ENCODE results near the gene AGAP1. TPM values are rescaled to one million over a fixed set of nuclear protein-coding genes. Genes with fewer than 3 reads are reported as not detected.

The AGAP1 gene
- total and polyA plus RNA-seq, 2 donors (not counting 3 experiments of a cell fraction or from before 2014, with no cell fraction given): 10.2 to 20.9 TPM

GRCh38 chr2:235582729-235583128 lies 88.9 kb downstream of the AGAP1 start:
- Histone ChIP-seq H3K27me3 (ENCODE audit: control insufficient read depth in 2 of 2, insufficient read depth in 2 of 2, low read length in 2 of 2) (no peaks in the 10 kb centered on the region), H3K79me2 (ENCODE audit: control insufficient read depth, insufficient read depth, low read length) (no peaks in the 10 kb centered on the region), H3K9me3 (replicated peaks; ENCODE audit: control insufficient read depth, insufficient read depth, low read length) (no peaks in the 10 kb centered on the region), H3K4me2 (ENCODE audit: insufficient read depth, low read length) (no peak overlapping the region), H4K20me1 (replicated peaks; ENCODE audit: control insufficient read depth, extremely low read depth, insufficient read depth, low read length) (no peaks in the 10 kb centered on the region), H2AFZ (ENCODE audit: low read depth, low read length) (no peak overlapping the region), H3K4me3 (replicated peaks in 1 of 3; ENCODE audit: insufficient read depth in 1 of 3, low read depth in 1 of 3, low read length in 3 of 3) (no peak overlapping the region), H3K27ac (ENCODE audit: insufficient read depth, low read depth, low read length) (no peak overlapping the region), H3K36me3 (ENCODE audit: control insufficient read depth in 2 of 2, extremely low read depth in 1 of 2, insufficient read depth in 2 of 2, low read length in 2 of 2) (no peaks in the 10 kb centered on the region), H3K4me1 (ENCODE audit: control insufficient read depth, extremely low read depth, insufficient read depth, low read length) (no peaks in the 10 kb centered on the region), H3K9me1 (replicated peaks; ENCODE audit: control insufficient read depth, extremely low read depth, insufficient read depth, low read length) (no peaks in the 10 kb centered on the region), H3K9ac (replicated peaks; ENCODE audit: extremely low read depth, insufficient read depth, low read length) (no peak overlapping the region)
- BruUV-seq (replicated peaks): no TSS peak
- intact Hi-C loops (cut with micrococcal nuclease): no loop called here
- ChIA-PET POLR2A (no interaction called here), CTCF (interaction anchor here (1.0 to 1.6 kb wide), 3 partner anchors 11 to 163 kb away, joined by 3 to 5 read pairs (median 5); no protein-coding TSS in a partner anchor)
- dilution Hi-C loops (cut with MboI; ENCODE audit: extremely low pct_ligation_motif_present, low sequenced_read_pairs): no loop called here
- TF ChIP-seq MAX (IDR thresholded peaks at IDR 0.05; ENCODE audit: insufficient read depth, insufficient read length) (no peak), JUN (IDR thresholded peaks at IDR 0.05; ENCODE audit: borderline replicate concordance, insufficient read depth, insufficient read length, low read depth) (no peak)
- DNase-seq (ENCODE audit: low read depth, low spot score) (no peak), FAIRE-seq (no peak)

- TF ChIP-seq EZH2 (IDR thresholded peaks at IDR 0.05; ENCODE audit: borderline replicate concordance, low read depth, low read length, severe bottlenecking) (no peak), FOS (IDR thresholded peaks at IDR 0.05; ENCODE audit: borderline replicate concordance, insufficient read depth, low read length) (no peak), POLR2A (IDR thresholded peaks at IDR 0.05; ENCODE audit: low read depth, low read length) (no peak), CTCF (IDR thresholded peaks at IDR 0.05; ENCODE audit: extremely low read depth in 1 of 2, insufficient read depth in 1 of 2, low read depth in 1 of 2, low read length in 2 of 2) (no peak), MYC (IDR thresholded peaks at IDR 0.05; ENCODE audit: low read depth, low read length) (no peak), MAX (IDR thresholded peaks at IDR 0.05; ENCODE audit: insufficient read depth, insufficient read length) (no peak), POLR2AphosphoS5 (IDR thresholded peaks at IDR 0.05; ENCODE audit: insufficient read depth, low read depth, low read length) (no peak), GATA2 (IDR thresholded peaks at IDR 0.05; ENCODE audit: insufficient read depth, insufficient read length, low read depth, low read length) (no peak), JUN (IDR thresholded peaks at IDR 0.05; ENCODE audit: borderline replicate concordance, insufficient read depth, insufficient read length, low read depth) (no peak)
- H3K36me3 ChIP-seq (ENCODE audit: control insufficient read depth in 2 of 2, extremely low read depth in 1 of 2, insufficient read depth in 2 of 2, low read length in 2 of 2): no peaks in the 10 kb centered on the region
- ChIA-PET CTCF (interaction anchor here (1.0 to 1.6 kb wide), 3 partner anchors 11 to 163 kb away, joined by 3 to 5 read pairs (median 5); no protein-coding TSS in a partner anchor), POLR2A (no interaction called here)
- H3K9ac ChIP-seq (replicated peaks; ENCODE audit: extremely low read depth, insufficient read depth, low read length): no peak overlapping the region
- no peak overlapping the region for H2AFZ ChIP-seq (ENCODE audit: low read depth, low read length)
- no TSS peak for BruUV-seq (replicated peaks)
- no peak for DNase-seq (ENCODE audit: low read depth, low spot score)
- H4K20me1 ChIP-seq (replicated peaks; ENCODE audit: control insufficient read depth, extremely low read depth, insufficient read depth, low read length): no peaks in the 10 kb centered on the region
- no peaks in the 10 kb centered on the region for H3K9me1 ChIP-seq (replicated peaks; ENCODE audit: control insufficient read depth, extremely low read depth, insufficient read depth, low read length)
- dilution Hi-C loops (cut with MboI; ENCODE audit: extremely low pct_ligation_motif_present, low sequenced_read_pairs) (no loop called here), intact Hi-C loops (cut with micrococcal nuclease) (no loop called here)
- no peak overlapping the region for H3K4me2 ChIP-seq (ENCODE audit: insufficient read depth, low read length)
- no peak for FAIRE-seq
- no peaks in the 10 kb centered on the region for H3K27me3 ChIP-seq (ENCODE audit: control insufficient read depth in 2 of 2, insufficient read depth in 2 of 2, low read length in 2 of 2)
- H3K4me3 ChIP-seq (replicated peaks in 1 of 3; ENCODE audit: insufficient read depth in 1 of 3, low read depth in 1 of 3, low read length in 3 of 3): no peak overlapping the region
- no peaks in the 10 kb centered on the region for H3K79me2 ChIP-seq (ENCODE audit: control insufficient read depth, insufficient read depth, low read length)
- no peaks in the 10 kb centered on the region for H3K4me1 ChIP-seq (ENCODE audit: control insufficient read depth, extremely low read depth, insufficient read depth, low read length)
- H3K9me3 ChIP-seq (replicated peaks; ENCODE audit: control insufficient read depth, insufficient read depth, low read length): no peaks in the 10 kb centered on the region
- H3K27ac ChIP-seq (ENCODE audit: insufficient read depth, low read depth, low read length): no peak overlapping the region
Observed at GRCh38 chr2:235583144-235583543, 89.3 kb downstream of the AGAP1 start.

Measured in endothelial cell of umbilical vein (primary cell).